NCI-H2196 (cell line): ENCODE data around the gene TNK1.
"Not testable (repeated sequence)": the region's sequence is repeated elsewhere in the genome, so short reads cannot be mapped to it uniquely, and the experiment has no call there.

ENCODE experiments used
- DNase-seq: peaks from one replicate; lab custom pipeline; 2025; ENCODE audit not compliant: unreplicated experiment; lab: John Stamatoyannopoulos, UW

TNK1 gene

DNA sequence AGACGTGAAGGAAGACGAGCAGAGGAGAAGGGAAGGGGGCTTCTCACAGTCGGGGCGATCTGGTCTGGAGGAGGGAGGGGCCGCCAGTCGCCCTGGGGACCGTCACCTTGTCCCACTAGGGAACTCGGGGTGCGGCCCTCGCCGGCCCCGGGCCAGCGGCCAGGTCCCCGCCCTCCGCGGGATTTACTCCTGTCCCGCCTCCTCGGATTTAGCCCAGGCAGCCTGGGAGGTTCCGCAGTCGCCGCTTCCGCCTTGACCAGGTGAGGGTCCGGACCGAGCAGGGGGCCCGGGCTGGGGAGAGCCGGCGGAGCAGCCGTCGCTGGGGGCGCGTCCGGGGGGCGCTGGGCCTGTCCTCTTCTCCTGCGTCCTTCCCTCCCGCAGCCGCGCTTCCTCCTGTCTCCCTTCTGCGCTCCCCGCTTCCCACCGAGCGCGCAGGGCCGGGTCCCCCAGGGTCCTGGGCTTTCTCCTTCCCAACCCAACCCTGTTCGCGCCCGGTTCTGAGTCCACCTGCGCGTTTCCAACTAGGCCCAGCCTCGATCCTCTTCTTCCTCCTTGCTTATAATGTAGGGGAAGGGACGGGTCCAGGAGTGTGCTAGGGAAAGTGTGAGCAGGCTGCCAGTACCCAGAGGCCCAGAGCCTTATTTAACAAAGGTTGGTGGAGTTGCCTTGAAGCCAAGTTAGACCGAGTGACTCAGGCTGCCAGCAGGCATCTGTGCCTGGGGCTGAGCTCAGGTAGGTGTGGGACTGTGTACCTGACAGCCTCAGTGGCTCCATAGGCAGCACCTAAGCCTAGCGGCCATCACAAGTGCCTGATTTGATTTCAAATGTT lies at the start of gene TNK1:
Gene TNK1, plus strand, starts transcription at position 235 of the 829 bp plus-strand sequence. CDS start 1,838 bp downstream, outside the sequence.
- no peak for DNase-seq

DNA sequence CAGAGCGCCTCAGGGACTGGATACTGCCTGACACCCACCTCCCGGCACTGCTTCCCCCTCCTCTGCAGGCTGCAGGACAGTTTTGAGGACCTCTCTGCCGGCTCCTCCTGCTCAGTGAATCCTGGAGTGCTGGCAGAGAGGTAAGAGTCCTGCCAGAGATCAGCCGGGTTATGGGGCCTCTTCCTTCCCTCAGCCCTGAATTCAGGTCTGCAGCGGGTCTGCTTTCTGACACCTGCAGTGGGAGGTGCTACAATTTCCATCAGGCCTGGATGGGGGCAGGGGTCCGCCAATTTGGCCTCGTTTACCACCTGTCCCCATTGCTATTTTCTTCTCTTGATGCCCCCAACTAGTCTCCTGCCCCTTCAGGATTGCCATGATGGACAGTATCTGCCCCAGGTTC lies 48.8 kb upstream of the TNK1 start:
- DNase-seq: no peak

DNA sequence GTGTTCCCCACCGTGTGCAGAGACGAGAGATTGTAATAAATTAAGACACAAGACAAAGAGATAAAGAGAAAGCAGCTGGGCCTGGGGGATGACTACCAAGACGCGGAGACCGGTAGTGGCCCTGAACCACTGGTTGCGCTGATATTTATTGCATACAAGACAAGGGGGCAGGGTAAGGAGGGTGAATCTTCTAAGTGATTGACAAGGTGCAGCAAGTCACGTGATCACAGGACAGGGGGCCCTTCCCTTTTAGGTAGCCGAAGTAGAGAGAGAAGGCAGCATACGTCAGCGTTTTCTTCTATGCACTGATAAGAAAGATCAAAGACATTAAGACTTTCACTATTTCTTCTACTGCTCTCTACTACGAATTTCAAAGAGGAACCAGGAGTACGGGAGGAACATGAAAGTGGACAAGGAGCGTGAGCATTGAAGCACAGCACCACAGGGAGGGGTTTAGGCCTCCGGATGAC lies 48.3 kb upstream of the TNK1 start:
- not testable (repeated sequence) for DNase-seq

DNA sequence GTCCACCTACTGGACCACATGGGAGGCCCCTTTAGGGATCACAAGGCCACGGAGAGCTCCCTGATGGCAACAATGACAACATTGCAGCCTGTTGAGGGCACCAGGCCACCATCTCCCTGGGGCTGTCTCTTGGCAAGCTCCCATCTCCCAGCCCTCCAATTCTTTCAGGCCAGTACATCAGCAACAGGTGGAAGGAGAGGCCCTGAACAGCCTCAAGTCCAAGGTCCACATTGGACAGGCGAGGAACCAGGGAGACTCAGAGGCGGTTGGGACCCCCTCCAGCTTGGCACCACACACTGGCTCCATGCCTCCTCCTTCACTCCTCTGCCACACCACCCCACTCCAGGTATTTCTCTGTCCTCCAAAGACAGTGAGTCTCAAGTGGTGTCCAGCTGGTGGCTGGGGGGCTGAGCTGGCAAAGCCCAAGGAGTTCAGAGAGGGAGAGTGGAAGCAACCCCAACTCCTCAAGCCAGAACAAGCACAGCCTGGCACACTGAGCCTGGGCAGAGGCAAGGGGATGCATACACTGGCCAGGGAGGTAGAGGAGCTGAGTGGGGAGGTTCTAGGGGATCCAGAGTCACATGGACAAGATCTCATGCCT lies 45.9 kb upstream of the TNK1 start:
- DNase-seq: no peak

DNA sequence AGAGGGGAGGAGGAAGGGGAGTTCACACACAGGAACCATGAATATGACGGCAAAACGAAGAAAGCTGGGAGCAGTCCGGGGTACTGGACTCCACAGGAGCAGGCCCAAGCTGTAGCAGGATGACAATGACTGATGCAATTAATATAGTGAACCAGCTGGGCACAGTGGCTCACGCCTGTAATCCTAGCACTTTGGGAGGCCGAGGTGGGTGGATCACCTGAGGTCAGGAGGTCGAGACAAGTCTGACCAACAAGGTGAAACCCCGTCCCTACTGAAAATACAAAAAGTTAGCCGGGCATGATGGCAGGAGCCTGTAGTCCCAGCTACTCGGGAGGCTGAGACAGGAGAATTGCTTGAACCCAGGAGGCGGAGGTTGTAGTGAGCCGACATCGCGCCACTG lies 45.1 kb upstream of the TNK1 start:
- DNase-seq: not testable (repeated sequence)

DNA sequence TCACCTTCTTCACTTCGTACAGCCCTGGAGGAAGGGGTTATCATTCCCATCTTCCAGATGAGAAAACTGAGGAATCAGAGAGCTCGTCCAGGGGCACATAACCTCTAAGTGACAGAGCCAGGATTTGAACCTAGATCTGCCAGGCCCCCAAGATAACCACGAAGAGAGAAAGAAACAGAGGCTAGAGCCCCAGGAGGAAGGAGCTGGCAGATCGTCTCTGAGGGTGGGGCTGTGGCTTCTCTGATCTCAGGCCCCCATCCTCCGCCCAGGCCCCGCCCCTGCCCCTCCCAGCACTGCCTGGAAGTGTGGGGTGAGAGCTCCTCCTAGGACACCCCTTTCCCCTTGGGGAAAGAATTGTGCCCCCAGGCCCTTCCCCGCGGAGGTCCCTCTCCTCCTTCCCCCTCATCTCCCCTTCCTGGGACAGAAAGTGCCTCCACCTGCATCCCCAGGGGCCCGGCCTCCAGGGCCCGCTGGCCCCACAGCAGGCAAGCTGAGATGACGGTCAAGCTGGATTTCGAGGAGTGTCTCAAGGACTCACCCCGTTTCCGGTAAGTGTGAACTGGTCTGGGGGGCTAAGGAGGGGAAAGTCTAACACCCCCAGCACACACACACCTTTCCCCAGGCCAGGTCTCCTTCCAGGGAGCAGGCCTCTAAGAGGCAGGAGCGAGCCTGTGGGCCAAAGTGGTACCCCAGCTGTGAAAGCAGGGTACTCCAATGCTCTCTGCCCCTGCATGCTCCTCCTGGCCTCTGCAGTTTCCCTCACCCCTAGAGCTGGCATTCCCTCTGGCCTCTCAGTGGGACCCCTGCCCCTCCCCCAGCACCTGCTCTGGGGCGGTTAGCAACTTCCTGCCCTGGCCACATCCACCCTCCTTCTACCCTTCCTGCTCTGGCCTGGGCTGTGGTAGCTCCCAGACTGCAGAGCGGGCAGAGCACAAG lies 44.4 kb upstream of the TNK1 start, which contains the start of gene ACAP1:
Gene ACAP1, plus strand, starts transcription at position 290 of the 936 bp plus-strand sequence. Its CDS starts 206 bp downstream, at position 496.
- DNase-seq: no peak

DNA sequence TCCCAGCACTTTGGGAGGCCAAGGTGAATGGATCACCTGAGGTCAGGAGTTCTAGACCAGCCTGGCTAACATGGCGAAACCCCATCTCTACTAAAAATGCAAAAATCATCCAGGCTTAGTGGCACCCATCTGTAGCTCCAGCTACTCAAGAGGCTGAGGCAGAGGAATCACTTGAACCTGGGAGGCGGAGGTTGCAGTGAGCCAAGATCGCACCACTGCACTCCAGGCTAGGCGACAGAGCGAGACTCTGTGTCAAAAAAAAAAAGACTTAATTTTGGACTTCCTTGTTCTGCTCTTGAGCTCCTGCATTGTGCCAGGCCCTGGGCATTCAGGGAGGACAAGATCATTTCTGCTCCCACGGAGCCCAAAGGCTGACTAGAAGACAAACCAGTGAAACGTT lies 43.3 kb upstream of the TNK1 start:
- DNase-seq: not testable (repeated sequence)

DNA sequence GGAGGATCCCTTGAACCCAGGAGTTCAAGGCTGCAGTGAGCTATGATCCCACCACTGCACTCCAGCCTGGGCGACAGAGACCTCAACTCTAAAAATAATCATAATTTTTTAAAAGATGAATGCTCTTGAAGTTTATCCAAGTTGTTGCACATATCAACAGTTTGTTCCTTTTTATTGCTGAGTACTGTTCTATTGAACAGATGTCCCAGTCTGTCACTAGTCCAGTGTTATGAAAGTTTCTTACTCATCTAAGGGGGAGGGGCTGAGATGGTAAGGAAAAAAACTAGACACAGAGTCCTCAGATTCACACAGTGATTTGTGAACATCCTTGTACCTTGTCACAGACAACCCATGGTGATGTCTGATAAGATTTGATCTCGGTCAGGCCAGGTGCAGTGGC lies 40.7 kb upstream of the TNK1 start:
- no peak for DNase-seq

DNA sequence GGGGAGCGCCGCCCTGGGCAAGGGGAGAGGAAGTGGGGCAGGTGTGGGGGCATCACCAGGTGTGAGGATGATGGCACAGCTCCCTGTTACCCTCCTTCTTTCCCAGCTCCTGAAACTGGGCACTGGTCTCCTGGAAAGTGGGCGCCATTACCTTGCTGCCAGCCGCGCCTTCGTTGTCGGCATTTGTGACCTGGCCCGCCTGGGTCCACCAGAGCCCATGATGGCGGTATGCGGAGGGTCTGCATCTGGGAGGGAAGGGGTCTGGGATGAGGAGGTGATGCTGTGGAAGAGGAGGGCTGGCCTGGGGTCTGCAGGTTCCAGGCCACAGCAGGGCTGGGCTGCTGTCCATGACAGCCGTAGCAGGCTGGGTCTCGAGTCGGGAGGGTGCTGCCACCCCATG lies 39.0 kb upstream of the TNK1 start:
- no peak for DNase-seq

DNA sequence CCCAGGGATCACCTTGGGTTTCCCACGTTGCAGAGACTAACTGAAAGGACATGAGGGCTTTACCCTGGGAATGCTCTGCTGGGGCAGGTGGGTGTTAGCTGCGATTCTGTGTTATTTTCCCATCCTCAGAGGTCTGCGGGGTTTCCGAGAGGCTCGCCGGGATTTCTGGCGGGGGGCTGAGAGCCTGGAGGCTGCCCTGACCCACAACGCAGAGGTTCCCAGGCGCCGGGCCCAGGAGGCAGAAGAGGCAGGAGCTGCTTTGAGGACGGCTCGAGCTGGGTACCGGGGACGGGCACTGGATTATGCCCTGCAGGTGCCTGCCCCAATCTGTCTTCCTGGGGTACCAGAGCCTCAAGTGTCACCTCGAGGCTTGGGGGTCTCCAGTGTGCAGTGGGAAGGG lies 37.6 kb upstream of the TNK1 start:
- DNase-seq: no peak

DNA sequence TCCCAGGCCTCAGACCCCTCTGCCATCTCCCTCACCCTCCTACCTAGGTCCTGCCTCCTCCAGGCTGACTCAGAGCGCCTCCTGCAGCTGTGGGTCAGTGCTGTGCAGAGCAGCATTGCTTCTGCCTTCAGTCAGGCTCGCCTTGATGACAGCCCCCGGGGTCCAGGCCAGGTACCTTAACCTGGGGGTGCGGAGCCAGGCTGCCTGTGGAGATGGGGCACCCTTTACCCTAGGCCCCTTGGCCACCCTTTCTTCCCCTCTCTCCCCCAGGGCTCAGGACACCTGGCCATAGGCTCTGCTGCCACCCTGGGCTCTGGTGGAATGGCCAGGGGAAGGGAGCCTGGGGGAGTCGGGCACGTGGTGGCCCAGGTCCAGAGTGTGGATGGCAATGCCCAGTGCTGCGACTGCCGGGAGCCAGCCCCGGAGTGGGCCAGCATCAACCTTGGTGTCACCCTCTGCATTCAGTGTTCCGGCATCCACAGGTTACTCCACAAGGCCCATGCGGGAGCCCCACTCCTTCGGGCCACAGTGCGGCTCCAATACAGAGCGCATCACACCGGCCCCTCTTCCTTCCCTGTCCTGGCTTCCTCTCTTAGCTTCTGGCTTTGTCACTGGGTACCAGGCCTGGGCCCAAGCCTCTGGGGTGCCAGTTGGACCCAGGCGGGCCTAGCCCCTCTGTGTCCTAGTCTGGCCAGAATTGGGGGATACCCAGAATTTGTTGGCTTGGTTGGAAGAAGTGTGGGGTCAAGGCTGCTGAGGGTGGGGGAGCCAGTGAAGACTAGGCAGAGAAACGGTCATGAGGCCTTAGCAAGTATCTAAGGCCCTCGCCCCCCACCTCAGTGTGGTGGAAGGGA lies 33.9 kb upstream of the TNK1 start:
- DNase-seq: no peak

DNA sequence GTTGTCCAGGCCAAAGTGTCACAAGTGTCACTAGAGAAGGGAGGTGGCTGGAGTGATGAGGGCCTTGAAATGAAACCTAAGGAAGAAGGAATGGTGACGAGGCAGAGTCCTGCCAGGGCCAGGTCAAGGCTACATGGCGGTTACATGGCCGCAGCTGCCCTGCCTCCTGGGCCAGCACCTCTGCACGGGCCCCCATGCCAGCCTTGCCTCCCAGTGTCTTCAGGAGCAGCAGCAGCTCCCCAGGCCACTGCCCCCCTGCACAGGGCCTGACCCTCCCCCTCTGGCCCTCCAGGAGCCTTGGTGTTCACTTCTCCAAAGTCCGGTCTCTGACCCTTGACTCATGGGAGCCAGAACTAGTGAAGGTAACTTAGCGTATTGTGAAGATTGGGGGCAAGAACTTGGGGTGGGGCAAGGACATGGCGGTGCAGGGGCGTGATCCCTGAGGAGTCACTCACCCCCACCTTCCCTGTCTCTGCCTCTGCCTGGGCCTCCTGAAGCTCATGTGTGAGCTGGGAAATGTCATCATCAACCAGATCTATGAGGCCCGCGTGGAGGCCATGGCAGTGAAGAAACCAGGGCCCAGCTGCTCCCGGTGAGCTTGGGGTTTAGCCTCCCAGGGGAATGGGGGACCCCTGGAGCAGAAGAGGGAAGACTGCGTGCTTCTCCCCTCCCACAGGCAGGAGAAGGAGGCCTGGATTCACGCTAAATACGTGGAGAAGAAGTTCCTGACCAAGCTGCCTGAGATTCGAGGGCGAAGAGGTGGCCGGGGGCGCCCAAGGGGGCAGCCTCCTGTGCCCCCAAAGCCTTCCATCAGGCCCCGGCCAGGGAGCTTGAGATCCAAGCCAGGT lies 33.0 kb upstream of the TNK1 start:
- DNase-seq: no peak

DNA sequence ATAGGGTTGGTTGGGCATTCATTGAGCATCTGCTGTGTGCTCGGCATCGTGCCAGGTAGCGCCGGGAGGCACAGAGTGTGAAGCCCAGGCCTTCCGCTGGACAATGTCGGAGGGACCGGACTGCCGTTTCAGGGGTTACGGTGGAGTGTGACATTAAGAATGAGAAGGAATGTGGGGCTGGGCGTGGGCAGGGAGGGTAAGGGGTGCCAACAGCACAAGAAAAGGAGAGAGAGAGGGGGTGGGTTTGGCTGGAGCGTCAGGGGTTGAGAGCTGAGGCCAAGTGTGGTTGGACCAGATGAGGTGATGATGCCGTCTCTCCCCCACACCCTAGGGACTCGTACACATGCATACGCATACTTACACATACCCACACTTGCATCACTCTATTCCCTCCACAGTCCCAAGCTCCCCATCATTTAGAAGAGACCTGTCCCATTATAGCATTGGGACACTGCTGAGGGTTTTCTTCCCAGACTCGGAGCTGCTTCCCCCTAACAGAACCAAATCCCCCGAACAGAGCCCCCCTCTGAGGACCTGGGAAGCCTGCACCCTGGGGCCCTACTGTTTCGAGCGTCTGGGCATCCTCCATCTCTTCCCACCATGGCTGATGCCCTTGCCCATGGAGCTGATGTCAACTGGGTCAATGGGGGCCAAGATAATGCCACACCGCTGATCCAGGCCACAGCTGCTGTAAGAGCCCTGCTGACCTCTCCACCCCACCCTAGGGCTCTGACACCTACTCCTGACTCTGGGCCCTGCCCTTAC lies 32.2 kb upstream of the TNK1 start:
- no peak for DNase-seq

DNA sequence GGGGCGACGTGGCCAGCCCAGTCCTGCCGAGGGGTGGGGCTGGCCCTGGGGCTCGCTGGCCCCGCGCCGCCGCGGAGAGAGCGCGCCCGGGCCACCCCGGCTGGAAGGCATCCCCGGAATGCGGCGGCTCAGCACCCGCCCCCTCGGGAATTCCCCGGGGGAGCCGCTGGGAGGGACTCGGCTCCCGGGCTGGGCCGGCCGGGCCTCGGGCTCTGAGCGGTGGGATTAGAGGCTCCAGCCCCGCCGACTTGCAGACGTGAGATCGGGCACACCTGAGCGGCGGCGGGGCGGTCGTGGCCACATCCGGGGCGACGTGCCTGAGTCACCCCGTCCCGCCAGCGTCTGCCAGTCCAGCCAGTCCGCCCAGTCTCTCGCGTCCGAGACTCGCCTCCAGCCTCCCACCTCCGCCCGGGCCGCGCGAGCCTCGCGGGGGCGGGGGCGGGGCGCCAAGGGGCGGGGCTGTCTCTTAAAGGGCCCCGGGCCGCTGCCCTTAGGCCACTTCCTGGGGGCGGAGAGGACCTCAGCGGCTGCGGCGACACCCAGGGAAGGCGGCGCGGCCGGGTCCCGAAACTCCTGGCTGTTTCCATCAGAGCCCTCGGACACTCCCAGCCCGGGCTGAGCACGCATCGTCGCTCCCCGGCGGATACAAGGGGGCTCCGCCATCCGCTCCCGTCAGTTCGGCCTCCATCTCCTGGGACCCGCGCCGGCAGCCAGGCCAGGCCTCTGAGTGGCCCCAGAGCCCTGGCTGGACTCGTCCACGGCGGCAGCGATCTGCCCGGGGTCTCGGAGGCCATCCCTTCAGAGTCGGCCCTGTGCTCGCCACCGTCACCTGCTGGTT lies 29.0 kb upstream of the TNK1 start, which contains the start of gene KCTD11:
Gene KCTD11, plus strand, starts transcription at position 498 of the 838 bp plus-strand sequence.
- DNase-seq: peak; percentile 53

DNA sequence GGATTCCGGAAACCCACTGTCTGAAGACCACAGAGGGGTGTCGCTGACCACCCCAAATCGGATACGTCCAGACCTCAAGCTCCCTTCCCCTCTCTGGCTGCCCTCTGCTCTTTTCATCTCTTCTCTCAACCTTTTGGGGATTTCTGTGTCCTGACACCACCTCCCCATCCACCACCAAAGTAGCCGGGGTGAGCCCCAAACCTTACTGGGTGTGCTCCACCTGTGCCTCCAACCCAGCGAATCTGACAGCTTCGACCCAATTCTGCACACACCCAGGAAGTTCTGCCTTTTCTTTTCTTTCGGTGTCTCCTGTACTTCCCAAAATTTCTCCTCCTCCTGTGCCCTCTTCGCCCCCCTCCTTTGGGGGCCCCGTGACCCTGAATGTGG lies 28.4 kb upstream of the TNK1 start:
- DNase-seq: no peak

DNA sequence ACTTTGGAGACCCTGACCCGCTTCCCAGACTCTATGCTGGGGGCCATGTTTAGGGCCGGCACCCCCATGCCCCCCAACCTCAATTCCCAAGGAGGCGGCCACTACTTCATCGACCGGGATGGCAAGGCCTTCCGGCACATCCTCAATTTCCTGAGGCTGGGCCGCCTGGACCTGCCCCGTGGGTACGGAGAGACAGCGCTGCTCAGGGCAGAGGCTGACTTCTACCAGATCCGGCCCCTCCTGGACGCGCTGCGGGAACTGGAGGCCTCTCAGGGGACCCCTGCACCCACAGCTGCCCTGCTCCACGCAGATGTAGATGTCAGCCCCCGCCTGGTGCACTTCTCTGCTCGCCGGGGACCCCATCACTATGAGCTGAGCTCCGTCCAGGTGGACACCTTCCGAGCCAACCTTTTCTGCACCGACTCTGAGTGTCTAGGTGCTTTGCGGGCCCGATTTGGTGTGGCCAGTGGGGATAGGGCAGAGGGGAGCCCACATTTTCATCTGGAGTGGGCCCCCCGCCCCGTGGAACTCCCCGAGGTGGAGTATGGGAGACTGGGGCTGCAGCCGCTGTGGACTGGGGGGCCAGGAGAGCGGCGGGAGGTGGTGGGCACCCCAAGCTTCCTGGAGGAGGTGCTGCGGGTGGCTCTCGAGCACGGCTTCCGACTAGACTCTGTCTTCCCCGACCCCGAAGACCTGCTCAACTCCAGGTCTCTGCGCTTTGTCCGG lies 27.8 kb upstream of the TNK1 start:
- no peak for DNase-seq

DNA sequence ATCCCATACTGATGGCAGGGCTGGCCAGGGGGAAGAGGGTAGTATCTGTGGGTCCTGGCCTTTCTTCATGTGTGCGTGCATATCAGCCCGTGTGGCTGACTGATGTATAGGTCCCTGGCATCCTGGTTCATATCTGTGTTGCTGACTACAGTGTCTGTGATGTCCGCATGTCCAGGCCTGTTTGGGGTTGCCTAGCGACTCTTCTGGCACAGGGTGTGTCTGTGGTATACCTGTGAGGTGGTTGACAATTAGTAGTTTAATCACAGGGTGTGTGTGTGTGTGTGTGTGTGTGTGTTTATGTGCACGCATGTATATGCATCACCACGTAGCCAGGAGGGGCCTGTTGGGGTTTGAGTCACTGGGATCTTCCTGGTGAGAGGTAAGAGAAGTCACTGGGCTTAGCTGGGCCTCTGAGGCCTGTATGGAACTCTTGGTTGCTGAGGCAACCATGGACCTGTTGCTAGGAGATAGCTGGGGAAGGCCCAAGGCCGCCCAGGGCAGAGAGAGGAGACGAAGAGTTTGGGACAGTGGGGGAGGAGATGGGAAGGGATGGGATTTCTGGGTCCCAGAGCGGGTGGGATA lies 26.5 kb upstream of the TNK1 start:
- no peak for DNase-seq
